Thymus (tissue), 11 donors: ENCODE measurements around the gene PRKAG2. TPM values are rescaled to one million over a fixed set of nuclear protein-coding genes. Genes with fewer than 3 reads are reported as not detected.

Source experiments
- DNase-seq, 9 donors: peaks; one replicate each; pipeline ENCODE4 v3.0.0-alpha.2; 2013; ENCODE audit warnings: low spot score in 9 of 9, low read depth in 6 of 9, missing footprints in 1 of 9
- H3K27ac ChIP-seq, 2 donors: one replicate each; pipeline ENCODE4 v1.5.1; 2013; ENCODE audit warnings: control low read depth in 1 of 2, low read depth in 1 of 2, low read length in 1 of 2, mild to moderate bottlenecking in 1 of 2, moderate library complexity in 1 of 2
- H3K27me3 ChIP-seq, 2 donors: one replicate each; pipeline ENCODE4 v1.5.1; 2013; ENCODE audit warnings: low read length in 1 of 2; ENCODE audit not compliant: control insufficient read depth in 2 of 2, insufficient read depth in 1 of 2
- H3K36me3 ChIP-seq, 2 donors: one replicate each; pipeline ENCODE4 v1.5.1; 2013; ENCODE audit warnings: low read length in 1 of 2, mild to moderate bottlenecking in 1 of 2, moderate library complexity in 1 of 2; ENCODE audit not compliant: control insufficient read depth in 2 of 2, insufficient read depth in 2 of 2
- H3K4me1 ChIP-seq, 2 donors: one replicate each; pipeline ENCODE4 v1.5.1; 2013; ENCODE audit warnings: low read length in 2 of 2; ENCODE audit not compliant: control insufficient read depth in 2 of 2, insufficient read depth in 2 of 2
- H3K4me3 ChIP-seq, 2 donors: one replicate each; pipeline ENCODE4 v1.5.1; 2013; ENCODE audit warnings: low read length in 2 of 2, control low read depth in 1 of 2, mild to moderate bottlenecking in 1 of 2
- H3K9me3 ChIP-seq, 2 donors: one replicate each; pipeline ENCODE4 v1.5.1; 2013; ENCODE audit warnings: low read length in 1 of 2, mild to moderate bottlenecking in 1 of 2; ENCODE audit not compliant: control insufficient read depth in 2 of 2, insufficient read depth in 1 of 2
- WGBS: extraction: QIAGEN DNeasy Blood & Tissue Kit; methylation state at CpG from one replicate; pipeline ENCODE4 v1.1.7; 2013; 5-methylcytosine and 5-hydroxymethylcytosine counted together
- polyA plus RNA-seq: library from polyadenylated mRNA; stranded (reverse); fragments of 200-250 nt; gene quantifications from one replicate; pipeline ENCODE4 v1.2.3, GENCODE V29; 2013
- total RNA-seq: library from RNA; stranded (reverse); fragments of 120-200 nt; gene quantifications from one replicate; pipeline ENCODE4 v1.2.4, GENCODE V29; 2013
- donor health status: healthy.

Gene PRKAG2
- total and polyA plus RNA-seq, 2 donors: 5.1 to 33.7 TPM

DNA sequence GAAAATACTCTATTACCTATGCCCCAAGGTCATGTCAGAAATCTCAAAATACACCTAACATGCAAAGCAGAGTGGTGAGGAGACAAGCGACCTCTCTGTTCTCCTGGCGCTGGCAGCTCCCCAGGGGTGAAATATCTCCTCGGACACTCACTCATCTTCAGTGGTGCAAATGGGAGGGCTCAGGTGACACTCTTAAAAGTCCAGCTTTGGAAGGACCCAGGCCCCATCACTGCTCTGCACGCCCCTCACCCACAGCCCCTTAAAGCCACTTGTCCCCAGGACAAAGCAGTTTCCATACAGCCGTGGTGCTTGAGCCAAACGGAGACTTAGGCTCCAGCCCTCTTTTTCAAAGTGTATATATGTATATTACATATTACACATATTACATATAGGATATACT, 12.4 kb downstream of the PRKAG2 start:
- peaks cover 0 to under 1% of the 10 kb centered on the region in 2 donors for H3K27me3 ChIP-seq
- no peak for DNase-seq
- no peaks in the 10 kb centered on the region for H3K36me3 ChIP-seq
- H3K9me3 ChIP-seq: no peaks in the 10 kb centered on the region
- 97% methylated on average over 6 of the region's 6 CpGs for WGBS
- H3K4me1 ChIP-seq: no peaks in the 10 kb centered on the region
- H3K27ac ChIP-seq: no peak overlapping the region
- H3K4me3 ChIP-seq: no peak overlapping the region

DNA sequence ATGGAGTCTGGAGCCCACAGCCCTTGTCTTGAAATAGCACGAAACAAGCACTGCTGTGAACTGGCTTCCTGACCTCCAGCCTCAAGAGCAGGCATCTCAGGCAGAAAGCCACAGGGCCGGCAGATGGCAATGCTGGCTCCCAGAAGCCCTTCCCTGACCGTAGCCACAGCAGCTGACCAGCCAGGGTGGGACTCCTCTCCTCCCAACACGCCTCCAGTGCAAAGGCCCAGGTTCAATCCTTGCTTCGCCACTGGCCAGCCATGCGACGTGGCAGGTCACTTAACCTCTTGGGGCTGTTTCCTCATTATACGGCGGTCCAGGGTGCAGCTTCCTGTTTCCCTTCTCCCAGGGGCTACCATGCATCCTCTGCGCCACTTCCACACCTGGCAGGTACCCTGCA, 12.8 kb downstream of the PRKAG2 start:
- H3K9me3 ChIP-seq: no peaks in the 10 kb centered on the region
- no peaks in the 10 kb centered on the region for H3K4me1 ChIP-seq
- no peak for DNase-seq
- 94% methylated on average over 10 of the region's 10 CpGs for WGBS
- H3K27ac ChIP-seq: no peak overlapping the region
- H3K36me3 ChIP-seq: no peaks in the 10 kb centered on the region
- no peaks in the 10 kb centered on the region for H3K27me3 ChIP-seq
- H3K4me3 ChIP-seq: no peak overlapping the region

DNA sequence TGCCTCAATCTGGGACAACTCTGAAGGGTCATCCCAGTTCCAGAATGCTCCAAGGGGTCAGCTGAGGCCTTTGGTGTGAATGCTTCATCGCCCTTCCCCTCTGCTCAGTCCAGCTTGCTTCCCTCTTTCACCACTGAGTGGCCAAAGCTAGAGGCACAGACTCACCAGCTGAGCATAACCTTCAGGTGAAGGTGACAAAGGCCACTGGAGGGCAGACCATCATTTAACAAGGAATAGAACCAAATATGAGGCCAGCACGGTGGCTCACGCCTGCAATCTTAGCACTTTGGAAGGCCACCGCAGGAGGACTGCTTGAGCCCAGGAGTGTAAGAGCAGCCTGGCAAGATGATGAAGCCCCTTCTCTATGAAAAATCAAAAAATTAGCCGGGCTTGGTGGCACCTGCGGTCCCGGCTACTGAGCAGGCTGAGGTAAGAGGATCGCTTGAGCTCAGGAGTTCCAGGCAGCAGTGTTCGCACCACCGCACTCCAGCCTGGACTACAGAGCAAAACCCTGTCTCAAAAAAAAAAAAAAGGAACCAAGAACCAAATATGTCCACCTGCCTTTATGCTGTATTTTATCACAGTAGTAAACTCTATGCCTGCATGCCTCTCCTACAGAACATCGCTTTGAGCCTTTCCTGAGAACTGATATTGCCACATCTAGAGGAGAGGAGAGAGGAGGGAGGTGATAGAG, 13.4 kb downstream of the PRKAG2 start:
- no peak for DNase-seq
- no peaks in the 10 kb centered on the region for H3K4me1 ChIP-seq
- 97% methylated on average over 11 of the region's 11 CpGs for WGBS

DNA sequence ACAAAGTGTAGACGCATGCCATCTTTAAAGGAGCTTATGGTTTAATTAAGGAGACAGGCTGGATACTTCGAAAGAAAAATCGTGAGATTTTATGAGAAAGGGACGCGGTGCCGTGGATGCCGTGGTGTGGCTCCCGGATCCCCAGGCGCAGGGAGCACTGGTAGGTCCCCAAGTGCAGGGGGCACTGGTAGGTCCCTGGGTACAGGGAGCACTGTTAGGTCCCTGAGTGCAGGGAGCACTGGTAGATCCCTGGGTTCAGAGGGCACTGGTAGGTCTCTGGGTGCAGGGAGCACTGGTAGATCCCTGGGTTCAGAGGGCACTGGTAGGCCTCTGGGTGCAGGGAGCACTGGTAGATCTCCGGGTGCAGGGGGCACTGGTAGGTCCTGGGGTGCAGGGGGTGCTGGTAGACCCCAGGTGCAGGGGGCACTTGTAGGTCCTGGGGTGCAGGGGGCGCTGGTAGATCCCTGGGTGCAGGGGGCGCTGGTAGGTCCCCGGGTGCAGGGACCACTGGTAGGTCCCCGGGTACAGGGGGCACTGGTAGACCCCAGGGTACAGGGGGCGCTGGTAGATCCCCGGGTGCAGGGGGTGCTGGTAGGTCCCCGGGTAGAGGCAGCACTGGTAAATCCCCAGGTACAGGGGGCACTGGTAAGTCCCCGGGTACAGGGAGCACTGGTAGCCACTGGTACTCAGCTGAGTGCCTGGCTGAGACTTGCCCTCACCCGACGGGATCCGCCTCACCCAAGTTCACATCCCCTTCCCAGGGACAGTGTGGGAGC, 14.1 kb downstream of the PRKAG2 start:
- WGBS: 98% methylated on average over 21 of the region's 21 CpGs
- no peak overlapping the region for H3K27ac ChIP-seq
- no peaks in the 10 kb centered on the region for H3K9me3 ChIP-seq
- no peak overlapping the region for H3K4me3 ChIP-seq
- no peaks in the 10 kb centered on the region for H3K27me3 ChIP-seq
- no peaks in the 10 kb centered on the region for H3K4me1 ChIP-seq
- no peak for DNase-seq
- no peaks in the 10 kb centered on the region for H3K36me3 ChIP-seq

More for the DNA sequence above, 13.4 kb downstream of the PRKAG2 start:
- no peaks in the 10 kb centered on the region for H3K27me3 ChIP-seq
- H3K36me3 ChIP-seq: no peaks in the 10 kb centered on the region
- no peaks in the 10 kb centered on the region for H3K9me3 ChIP-seq
- H3K27ac ChIP-seq: no peak overlapping the region
- H3K4me3 ChIP-seq: no peak overlapping the region

DNA sequence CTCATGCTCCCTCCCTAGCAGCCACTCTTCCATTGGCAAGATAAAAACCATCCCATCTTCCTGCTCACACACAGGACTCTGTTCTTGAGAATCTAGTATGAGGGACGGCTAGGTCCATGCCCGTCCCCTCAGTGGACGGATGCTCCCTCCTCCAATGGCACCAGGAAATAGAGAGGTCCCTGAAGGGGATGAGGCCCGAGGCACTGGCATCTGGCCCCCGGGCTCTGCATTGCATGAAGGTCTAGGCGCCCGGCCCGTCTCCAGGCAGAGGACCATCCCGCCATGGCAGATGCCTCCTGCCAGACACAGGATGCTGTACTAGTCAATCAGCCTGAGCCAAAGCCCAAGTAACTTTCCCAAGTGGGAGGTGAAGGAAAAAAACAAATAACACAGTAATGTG, 15.0 kb downstream of the PRKAG2 start:
- no peaks in the 10 kb centered on the region for H3K4me1 ChIP-seq
- H3K27ac ChIP-seq: no peak overlapping the region
- H3K27me3 ChIP-seq: no peaks in the 10 kb centered on the region
- H3K9me3 ChIP-seq: no peaks in the 10 kb centered on the region
- WGBS: 96% methylated on average over 9 of the region's 9 CpGs
- no peaks in the 10 kb centered on the region for H3K36me3 ChIP-seq
- no peak overlapping the region for H3K4me3 ChIP-seq
- no peak for DNase-seq

DNA sequence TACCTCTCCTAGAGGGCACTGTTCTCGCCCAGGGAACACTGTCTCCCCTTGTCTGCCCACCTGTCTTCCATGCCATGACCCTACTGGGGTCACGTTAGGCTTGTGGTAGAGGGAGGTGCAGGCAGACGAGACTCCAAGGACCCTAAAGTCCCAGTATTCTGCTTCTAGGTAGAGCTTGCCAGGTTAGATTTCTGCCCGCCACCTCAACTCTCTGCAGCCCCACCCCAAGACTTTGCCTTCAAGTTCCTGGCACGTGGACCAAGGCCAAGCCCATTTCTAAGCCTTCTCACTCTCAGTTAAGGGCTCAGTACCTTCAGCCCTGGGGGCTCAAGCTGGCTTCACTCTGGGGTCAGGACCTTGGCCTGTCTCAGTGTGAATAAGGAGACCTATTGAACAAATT, 16.1 kb downstream of the PRKAG2 start:
- 92% methylated on average over 5 of the region's 5 CpGs for WGBS
- no peaks in the 10 kb centered on the region for H3K9me3 ChIP-seq
- H3K4me3 ChIP-seq: no peak overlapping the region
- H3K27ac ChIP-seq: no peak overlapping the region
- no peak for DNase-seq
- H3K4me1 ChIP-seq: no peaks in the 10 kb centered on the region
- no peaks in the 10 kb centered on the region for H3K27me3 ChIP-seq
- H3K36me3 ChIP-seq: no peaks in the 10 kb centered on the region

DNA sequence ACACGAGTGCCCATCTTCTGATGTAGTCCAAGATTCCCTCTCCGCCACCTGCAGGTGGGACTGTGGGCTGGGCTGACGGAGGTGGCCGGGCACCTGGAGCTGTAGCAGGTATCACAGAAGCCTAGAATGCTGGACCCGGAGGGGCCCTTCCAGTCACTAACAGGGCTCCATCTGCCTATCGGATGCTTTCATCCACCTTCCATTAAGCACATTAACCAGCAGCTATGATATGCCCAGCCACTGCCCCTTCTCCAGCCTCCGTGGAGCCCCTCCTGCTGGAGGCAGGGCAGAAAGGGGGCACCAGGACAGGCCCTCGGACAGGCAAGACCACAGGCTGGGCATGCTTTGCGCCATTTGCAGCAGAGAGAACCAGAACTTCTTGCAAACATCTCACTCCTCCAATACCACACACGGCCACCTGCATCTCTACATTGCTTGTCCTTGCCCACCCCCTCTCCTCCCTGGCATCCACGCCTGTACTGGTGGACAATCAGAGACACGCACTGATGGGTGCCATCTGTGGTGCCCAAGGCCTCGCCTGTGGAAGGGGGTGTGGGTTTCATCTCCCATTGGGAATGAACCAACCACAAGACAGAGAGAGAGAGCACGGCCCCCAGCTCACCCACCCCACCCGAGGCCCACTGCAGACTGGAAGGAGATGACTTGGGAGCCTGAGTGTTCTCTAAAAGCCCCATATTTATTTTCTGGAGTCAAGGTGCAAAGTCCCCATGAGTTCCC, 16.8 kb downstream of the PRKAG2 start:
- WGBS: 97% methylated on average over 15 of the region's 15 CpGs
- Histone ChIP-seq H3K27ac (no peak overlapping the region), H3K27me3 (no peaks in the 10 kb centered on the region), H3K4me3 (no peak overlapping the region), H3K36me3 (no peaks in the 10 kb centered on the region), H3K9me3 (no peaks in the 10 kb centered on the region), H3K4me1 (no peaks in the 10 kb centered on the region)
- no peak for DNase-seq

DNA sequence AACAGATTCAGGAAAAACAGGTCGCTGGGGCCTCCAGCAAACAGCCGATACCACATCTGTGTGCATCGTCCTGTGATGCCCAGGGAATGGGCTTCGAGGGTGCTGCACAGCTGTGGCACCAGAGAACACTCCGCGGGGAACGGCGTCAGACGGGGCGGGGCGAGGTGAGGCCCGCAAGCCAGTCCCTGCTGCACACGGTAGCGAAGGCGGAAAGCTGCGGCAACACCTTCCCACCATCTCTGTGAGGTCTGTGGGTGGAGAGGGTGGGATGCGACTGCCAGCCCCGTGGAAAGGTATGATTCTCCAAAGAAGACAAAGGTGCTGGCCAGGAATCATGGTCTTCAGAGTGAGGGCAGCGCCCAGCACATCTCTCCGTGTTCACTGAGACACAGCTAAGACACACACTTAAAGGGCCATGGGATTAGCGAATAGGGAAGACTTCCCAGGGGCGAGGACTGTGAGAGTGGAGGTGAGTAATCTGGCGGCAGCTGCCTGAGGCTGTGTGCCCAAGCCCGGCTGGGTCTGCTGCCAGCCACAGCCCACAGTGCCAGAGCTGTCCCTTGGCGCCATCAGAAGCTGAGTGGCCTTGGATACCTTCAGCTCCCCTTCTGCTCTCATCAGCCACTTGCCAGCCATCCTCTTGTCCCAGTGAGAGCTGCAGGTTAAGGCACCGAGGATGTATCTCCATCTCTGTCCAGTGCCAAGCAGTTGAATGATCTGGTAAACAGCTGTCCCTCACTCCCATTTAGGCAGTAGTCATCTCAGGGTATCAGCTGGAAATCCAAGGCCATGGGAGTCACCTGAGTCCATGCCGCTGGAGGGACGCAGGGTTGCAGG, 17.6 kb downstream of the PRKAG2 start:
- Histone ChIP-seq H3K4me1 (no peaks in the 10 kb centered on the region), H3K36me3 (no peaks in the 10 kb centered on the region), H3K27me3 (no peaks in the 10 kb centered on the region), H3K9me3 (no peaks in the 10 kb centered on the region), H3K4me3 (no peak overlapping the region), H3K27ac (no peak overlapping the region)
- no peak for DNase-seq
- 95% methylated on average over 28 of the region's 28 CpGs for WGBS
